SK-N-SH treated with all-trans-retinoic acid at 6 μM for 48 hours (cell line): ENCODE results near the gene TMEM79.
A peak's percentile ranks its signal among the peaks of the same experiment; 100 is the strongest.

Source experiments
- ATAC-seq: fragments of 200-7000 bp; cut with Tn5 transposase; 3 replicates; pipeline ENCODE4 v1.9.1; 2020; ENCODE audit warnings: mild to moderate bottlenecking, moderate library complexity
- ARNTL ChIP-seq: fragments of 450-650 bp; formaldehyde crosslinking; IDR thresholded peaks from 2 replicates; pipeline ENCODE4 v1.5.0; 2020; ENCODE audit warnings: low read depth, mild to moderate bottlenecking, moderate library complexity, borderline replicate concordance
- BACH2 ChIP-seq: fragments of 250-450 bp; sonication (Bioruptor Pico); IDR thresholded peaks from 2 replicates; pipeline ENCODE4 v1.9.0; 2021; ENCODE audit warnings: mild to moderate bottlenecking, borderline replicate concordance
- CREB5 ChIP-seq: fragments of 250-450 bp; sonication (Bioruptor Pico); IDR thresholded peaks from 2 replicates; pipeline ENCODE4 v1.5.1; 2020; ENCODE audit warnings: low read depth, mild to moderate bottlenecking, moderate library complexity
- CSDC2 ChIP-seq: fragments of 250-450 bp; sonication (Bioruptor Pico); IDR thresholded peaks from 2 replicates; pipeline ENCODE4 v1.5.0; 2020; ENCODE audit warnings: mild to moderate bottlenecking, moderate library complexity
- ESRRG ChIP-seq: fragments of 250-450 bp; sonication (Bioruptor Pico); IDR thresholded peaks from 2 replicates; pipeline ENCODE4 v1.6.1; 2021; ENCODE audit warnings: mild to moderate bottlenecking
- GLIS3 ChIP-seq: fragments of 250-450 bp; sonication (Bioruptor Pico); IDR thresholded peaks from 2 replicates; pipeline ENCODE4 v1.5.0; 2020; ENCODE audit warnings: mild to moderate bottlenecking, moderate library complexity
- ISL1 ChIP-seq: fragments of 250-450 bp; sonication (Bioruptor Pico); IDR thresholded peaks from 2 replicates; pipeline ENCODE4 v2.1.2; 2022; ENCODE audit warnings: mild to moderate bottlenecking, moderate library complexity
- PPARA ChIP-seq: fragments of 250-450 bp; sonication (Bioruptor Pico); IDR thresholded peaks from 2 replicates; pipeline ENCODE4 v1.5.0; 2020; ENCODE audit warnings: mild to moderate bottlenecking, borderline replicate concordance
- RARB ChIP-seq: fragments of 250-450 bp; sonication (Bioruptor Pico); IDR thresholded peaks from 2 replicates; pipeline ENCODE4 v1.8.0; 2021; ENCODE audit warnings: mild to moderate bottlenecking, moderate library complexity
- SNAI2 ChIP-seq: fragments of 250-450 bp; sonication (Bioruptor Pico); IDR thresholded peaks from 2 replicates; pipeline ENCODE4 v1.5.0; 2020; ENCODE audit warnings: mild to moderate bottlenecking, moderate library complexity
- TOX ChIP-seq: fragments of 250-450 bp; sonication (Bioruptor Pico); IDR thresholded peaks from 2 replicates; pipeline ENCODE4 v1.8.0; 2021; ENCODE audit warnings: mild to moderate bottlenecking, moderate library complexity, borderline replicate concordance
- ZC3H10 ChIP-seq: fragments of 250-450 bp; sonication (Bioruptor Pico); IDR thresholded peaks from 2 replicates; pipeline ENCODE4 v1.5.1; 2021; ENCODE audit warnings: mild to moderate bottlenecking, moderate library complexity
- ZFP30 ChIP-seq: fragments of 450-650 bp; formaldehyde crosslinking; IDR thresholded peaks from 2 replicates; pipeline ENCODE4 v1.5.0; 2022; ENCODE audit warnings: mild to moderate bottlenecking, moderate library complexity
- ZNF565 ChIP-seq: fragments of 450-650 bp; formaldehyde crosslinking; conservative IDR thresholded peaks from 2 replicates; pipeline ENCODE4 v1.5.0; 2020; ENCODE audit warnings: low read depth, mild to moderate bottlenecking, moderate library complexity
- ZNF70 ChIP-seq: fragments of 450-650 bp; formaldehyde crosslinking; IDR thresholded peaks from 2 replicates; pipeline ENCODE4 v1.5.0; 2020; ENCODE audit warnings: mild to moderate bottlenecking, moderate library complexity
- ZNF8 ChIP-seq: fragments of 450-650 bp; formaldehyde crosslinking; IDR thresholded peaks from 2 replicates; pipeline ENCODE4 v1.5.0; 2020; ENCODE audit warnings: mild to moderate bottlenecking, moderate library complexity
- TF ChIP-seq, protein P1 (sequence below): fragments of 250-450 bp; sonication (Bioruptor Pico); IDR thresholded peaks from 2 replicates; pipeline ENCODE4 v1.5.1; 2021; ENCODE audit warnings: mild to moderate bottlenecking, moderate library complexity
- TF ChIP-seq, protein P2 (sequence below): fragments of 250-450 bp; sonication (Bioruptor Pico); IDR thresholded peaks from 2 replicates; pipeline ENCODE4 v1.5.0; 2020; ENCODE audit warnings: mild to moderate bottlenecking, moderate library complexity
- TF ChIP-seq, protein P3 (sequence below): fragments of 250-450 bp; sonication (Bioruptor Pico); IDR thresholded peaks from 2 replicates; pipeline ENCODE4 v1.8.0; 2020; ENCODE audit warnings: mild to moderate bottlenecking, moderate library complexity, borderline replicate concordance

TMEM79 gene

GRCh38 chr1:156279837-156280236 is 4.3 kb upstream of the TMEM79 start:
- TF ChIP-seq, protein P1, sequence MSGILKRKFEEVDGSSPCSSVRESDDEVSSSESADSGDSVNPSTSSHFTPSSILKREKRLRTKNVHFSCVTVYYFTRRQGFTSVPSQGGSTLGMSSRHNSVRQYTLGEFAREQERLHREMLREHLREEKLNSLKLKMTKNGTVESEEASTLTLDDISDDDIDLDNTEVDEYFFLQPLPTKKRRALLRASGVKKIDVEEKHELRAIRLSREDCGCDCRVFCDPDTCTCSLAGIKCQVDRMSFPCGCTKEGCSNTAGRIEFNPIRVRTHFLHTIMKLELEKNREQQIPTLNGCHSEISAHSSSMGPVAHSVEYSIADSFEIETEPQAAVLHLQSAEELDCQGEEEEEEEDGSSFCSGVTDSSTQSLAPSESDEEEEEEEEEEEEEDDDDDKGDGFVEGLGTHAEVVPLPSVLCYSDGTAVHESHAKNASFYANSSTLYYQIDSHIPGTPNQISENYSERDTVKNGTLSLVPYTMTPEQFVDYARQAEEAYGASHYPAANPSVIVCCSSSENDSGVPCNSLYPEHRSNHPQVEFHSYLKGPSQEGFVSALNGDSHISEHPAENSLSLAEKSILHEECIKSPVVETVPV (CRISPR knock-in tag): no peak
- TF ChIP-seq ESRRG (CRISPR knock-in tag) (no peak), ARNTL (CRISPR knock-in tag) (no peak)

DNA sequence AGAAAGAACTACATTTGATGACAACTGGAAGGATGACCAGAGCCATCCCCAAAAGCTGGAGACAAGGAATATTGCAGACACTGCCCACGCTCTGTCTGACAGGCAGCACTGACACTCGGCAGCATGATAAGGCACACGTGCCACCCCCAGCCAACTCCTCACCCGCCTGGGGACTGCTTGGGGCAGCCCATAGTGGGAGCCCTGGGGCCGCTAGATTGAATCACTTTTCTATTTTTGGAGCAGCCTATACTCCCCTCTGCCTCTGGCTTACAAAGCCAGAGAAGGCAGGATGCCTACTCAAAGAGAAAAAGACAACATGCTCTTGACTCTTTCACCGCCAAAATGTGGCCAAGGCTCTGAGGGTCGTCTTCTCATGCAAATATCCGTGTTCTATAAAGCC is 2.8 kb upstream of the TMEM79 start:
- peak; percentile 24 for ATAC-seq
- TF ChIP-seq ARNTL (CRISPR knock-in tag): no peak
- no peak for TF ChIP-seq GLIS3 (CRISPR knock-in tag)
- TF ChIP-seq ZFP30 (CRISPR knock-in tag): no peak
- TF ChIP-seq BACH2 (CRISPR knock-in tag): no peak
- TF ChIP-seq ZNF565 (CRISPR knock-in tag): no peak
- no peak for TF ChIP-seq CSDC2
- no peak for TF ChIP-seq RARB
- no peak for TF ChIP-seq ZNF70 (CRISPR knock-in tag)
- TF ChIP-seq CREB5: no peak
- no peak for TF ChIP-seq TOX (CRISPR knock-in tag)
- TF ChIP-seq ESRRG (CRISPR knock-in tag): no peak
- no peak for TF ChIP-seq SNAI2 (CRISPR knock-in tag)
- no peak for TF ChIP-seq PPARA

More at GRCh38 chr1:156279837-156280236, 4.3 kb upstream of the TMEM79 start:
- ATAC-seq: no peak

DNA sequence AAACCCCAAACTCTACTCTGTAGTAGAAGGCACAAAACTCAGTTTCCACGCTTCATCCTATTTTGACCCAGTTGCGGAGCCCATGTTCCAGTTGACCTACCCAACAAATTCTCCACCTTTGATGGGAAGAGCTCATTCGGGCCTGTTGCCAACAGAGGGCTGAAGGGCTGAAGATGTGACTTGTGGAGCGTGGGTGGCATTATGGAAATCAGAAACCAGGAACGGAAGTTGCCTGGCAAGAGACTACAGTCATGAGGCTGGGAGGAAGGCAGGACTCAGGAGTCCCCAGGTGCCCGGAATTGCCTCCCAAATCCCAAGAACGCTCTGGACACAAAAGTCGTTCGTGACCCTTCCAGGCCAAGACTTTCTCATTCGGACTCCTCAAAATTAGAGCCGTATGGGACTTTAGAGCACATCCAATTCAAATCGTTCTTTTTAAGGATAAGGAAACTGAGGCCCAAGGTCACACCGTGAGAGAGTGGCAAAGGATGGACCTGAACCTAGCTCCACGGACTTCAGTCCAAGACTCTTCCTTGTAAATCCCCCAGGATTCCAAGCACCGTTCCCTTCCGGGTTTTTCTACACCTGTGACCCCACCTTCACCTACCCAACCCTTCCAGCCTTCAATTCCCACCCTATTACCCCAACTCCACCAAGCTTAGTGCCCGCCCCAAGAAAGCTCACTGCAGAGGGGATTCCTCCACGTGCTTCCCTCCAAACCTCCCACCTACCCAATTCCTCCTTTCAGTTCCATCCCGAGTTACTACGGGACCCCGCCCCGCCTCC is 2.2 kb upstream of the TMEM79 start:
- ATAC-seq: peak; percentile 7
- TF ChIP-seq RARB (no peak), ZNF8 (CRISPR knock-in tag) (no peak), BACH2 (CRISPR knock-in tag) (no peak), ZNF70 (CRISPR knock-in tag) (no peak), TOX (CRISPR knock-in tag) (no peak), ZC3H10 (CRISPR knock-in tag) (no peak), ISL1 (no peak)
- TF ChIP-seq, protein P2, sequence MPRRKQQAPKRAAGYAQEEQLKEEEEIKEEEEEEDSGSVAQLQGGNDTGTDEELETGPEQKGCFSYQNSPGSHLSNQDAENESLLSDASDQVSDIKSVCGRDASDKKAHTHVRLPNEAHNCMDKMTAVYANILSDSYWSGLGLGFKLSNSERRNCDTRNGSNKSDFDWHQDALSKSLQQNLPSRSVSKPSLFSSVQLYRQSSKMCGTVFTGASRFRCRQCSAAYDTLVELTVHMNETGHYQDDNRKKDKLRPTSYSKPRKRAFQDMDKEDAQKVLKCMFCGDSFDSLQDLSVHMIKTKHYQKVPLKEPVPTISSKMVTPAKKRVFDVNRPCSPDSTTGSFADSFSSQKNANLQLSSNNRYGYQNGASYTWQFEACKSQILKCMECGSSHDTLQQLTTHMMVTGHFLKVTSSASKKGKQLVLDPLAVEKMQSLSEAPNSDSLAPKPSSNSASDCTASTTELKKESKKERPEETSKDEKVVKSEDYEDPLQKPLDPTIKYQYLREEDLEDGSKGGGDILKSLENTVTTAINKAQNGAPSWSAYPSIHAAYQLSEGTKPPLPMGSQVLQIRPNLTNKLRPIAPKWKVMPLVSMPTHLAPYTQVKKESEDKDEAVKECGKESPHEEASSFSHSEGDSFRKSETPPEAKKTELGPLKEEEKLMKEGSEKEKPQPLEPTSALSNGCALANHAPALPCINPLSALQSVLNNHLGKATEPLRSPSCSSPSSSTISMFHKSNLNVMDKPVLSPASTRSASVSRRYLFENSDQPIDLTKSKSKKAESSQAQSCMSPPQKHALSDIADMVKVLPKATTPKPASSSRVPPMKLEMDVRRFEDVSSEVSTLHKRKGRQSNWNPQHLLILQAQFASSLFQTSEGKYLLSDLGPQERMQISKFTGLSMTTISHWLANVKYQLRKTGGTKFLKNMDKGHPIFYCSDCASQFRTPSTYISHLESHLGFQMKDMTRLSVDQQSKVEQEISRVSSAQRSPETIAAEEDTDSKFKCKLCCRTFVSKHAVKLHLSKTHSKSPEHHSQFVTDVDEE (CRISPR knock-in tag): no peak
- TF ChIP-seq, protein P3, sequence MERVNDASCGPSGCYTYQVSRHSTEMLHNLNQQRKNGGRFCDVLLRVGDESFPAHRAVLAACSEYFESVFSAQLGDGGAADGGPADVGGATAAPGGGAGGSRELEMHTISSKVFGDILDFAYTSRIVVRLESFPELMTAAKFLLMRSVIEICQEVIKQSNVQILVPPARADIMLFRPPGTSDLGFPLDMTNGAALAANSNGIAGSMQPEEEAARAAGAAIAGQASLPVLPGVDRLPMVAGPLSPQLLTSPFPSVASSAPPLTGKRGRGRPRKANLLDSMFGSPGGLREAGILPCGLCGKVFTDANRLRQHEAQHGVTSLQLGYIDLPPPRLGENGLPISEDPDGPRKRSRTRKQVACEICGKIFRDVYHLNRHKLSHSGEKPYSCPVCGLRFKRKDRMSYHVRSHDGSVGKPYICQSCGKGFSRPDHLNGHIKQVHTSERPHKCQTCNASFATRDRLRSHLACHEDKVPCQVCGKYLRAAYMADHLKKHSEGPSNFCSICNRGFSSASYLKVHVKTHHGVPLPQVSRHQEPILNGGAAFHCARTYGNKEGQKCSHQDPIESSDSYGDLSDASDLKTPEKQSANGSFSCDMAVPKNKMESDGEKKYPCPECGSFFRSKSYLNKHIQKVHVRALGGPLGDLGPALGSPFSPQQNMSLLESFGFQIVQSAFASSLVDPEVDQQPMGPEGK (CRISPR knock-in tag): no peak

DNA sequence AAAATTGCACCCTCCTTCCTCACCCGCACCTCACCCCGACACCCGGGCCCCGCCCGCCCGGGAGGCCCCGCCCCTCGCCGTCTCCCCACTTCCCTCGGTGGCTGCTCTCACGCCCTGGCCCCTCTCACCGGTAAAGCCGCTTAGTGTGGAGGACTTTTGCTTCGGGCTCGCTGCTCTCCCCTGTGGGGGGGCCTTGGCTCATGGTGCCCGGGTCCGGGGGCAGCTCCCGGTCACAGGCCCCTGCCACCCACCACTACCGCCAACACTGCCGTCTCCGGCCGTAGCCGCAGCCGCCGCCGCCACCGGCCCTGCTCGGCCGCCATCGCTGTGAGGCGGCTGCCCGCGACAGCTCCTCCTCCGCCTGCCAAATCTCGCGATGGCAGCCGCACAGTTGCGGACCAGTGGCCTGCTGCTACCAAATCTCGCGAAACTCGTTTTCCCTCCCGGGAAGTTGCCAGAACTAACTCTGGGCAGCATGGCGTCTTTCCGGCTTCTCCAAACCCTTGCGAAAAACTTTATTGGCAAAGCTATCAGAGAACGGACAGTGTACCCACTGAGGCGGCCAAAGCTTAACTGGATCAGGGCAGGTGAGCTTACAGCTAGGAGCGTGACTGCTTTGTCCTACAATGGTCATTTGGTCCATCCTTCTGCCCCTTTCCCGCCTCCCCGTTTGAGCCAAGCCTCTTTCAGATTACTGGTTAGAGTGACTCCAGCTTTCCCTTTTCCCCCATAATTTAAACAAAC is 1.5 kb upstream of the TMEM79 start, which contains the start of gene SMG5:
Gene SMG5, minus strand, starts transcription at position 347 of the 744 bp plus-strand sequence. Its CDS starts 145 bp downstream, at position 202.
- no peak for TF ChIP-seq ESRRG (CRISPR knock-in tag)
- TF ChIP-seq ZC3H10 (CRISPR knock-in tag): peak; percentile 84
- TF ChIP-seq ZNF8 (CRISPR knock-in tag): no peak
- TF ChIP-seq, protein P3 (CRISPR knock-in tag): no peak
- TF ChIP-seq, all 23 proteins: peak for 1
- peak; percentile 96 for ATAC-seq
